Lower leg skin (tissue), 3 donors: ENCODE data around the gene LRRC72.

ENCODE experiments used
- POLR2A ChIP-seq, 2 donors: fragments of 450-650 bp; IDR thresholded peaks; one replicate each; pipeline ENCODE4 v1.6.1; 2016 to 2017; ENCODE audit warnings: antibody characterized with exemption in 2 of 2, mild to moderate bottlenecking in 1 of 2, moderate library complexity in 1 of 2
- TF ChIP-seq, protein P1 (sequence below), 3 donors: fragments of 450-650 bp; IDR thresholded peaks; one replicate each; pipeline ENCODE4 v1.5.1; 2016; ENCODE audit warnings: antibody characterized with exemption in 3 of 3, mild to moderate bottlenecking in 3 of 3, moderate library complexity in 2 of 3

DNA sequence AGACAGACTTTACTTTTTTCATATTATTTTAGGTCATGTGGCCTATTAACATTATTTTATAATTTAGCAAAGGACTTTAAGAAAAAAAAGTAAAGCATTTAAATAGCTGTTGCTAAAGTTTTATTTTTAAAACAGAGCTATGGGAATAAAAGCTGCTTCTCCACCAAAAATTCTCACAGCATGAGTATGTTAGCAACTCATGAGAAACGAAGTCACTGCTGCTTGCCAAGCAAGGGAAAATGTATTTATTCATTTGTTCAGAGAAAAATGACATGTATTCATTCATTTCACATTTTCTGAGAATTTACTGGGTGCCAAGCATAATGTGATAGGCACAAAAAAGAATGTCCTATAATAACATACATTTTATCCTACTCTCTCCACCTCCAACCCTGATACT, 5.1 kb downstream of the LRRC72 start:
- TF ChIP-seq, protein P1, sequence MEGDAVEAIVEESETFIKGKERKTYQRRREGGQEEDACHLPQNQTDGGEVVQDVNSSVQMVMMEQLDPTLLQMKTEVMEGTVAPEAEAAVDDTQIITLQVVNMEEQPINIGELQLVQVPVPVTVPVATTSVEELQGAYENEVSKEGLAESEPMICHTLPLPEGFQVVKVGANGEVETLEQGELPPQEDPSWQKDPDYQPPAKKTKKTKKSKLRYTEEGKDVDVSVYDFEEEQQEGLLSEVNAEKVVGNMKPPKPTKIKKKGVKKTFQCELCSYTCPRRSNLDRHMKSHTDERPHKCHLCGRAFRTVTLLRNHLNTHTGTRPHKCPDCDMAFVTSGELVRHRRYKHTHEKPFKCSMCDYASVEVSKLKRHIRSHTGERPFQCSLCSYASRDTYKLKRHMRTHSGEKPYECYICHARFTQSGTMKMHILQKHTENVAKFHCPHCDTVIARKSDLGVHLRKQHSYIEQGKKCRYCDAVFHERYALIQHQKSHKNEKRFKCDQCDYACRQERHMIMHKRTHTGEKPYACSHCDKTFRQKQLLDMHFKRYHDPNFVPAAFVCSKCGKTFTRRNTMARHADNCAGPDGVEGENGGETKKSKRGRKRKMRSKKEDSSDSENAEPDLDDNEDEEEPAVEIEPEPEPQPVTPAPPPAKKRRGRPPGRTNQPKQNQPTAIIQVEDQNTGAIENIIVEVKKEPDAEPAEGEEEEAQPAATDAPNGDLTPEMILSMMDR (IDR thresholded peaks at IDR 0.05): no peak
- TF ChIP-seq POLR2A (IDR thresholded peaks at IDR 0.05): no peak
